Testis (tissue), 3 donors: ENCODE results near the gene RALGPS1. TPM values are rescaled to one million over a fixed set of nuclear protein-coding genes. Genes with fewer than 3 reads are reported as not detected.
A peak's percentile ranks its signal among the peaks of the same experiment; 100 is the strongest.

Experiments used
- DNase-seq: peaks from one replicate; pipeline ENCODE4 v3.0.0-alpha.2; 2019
- H3K27ac ChIP-seq, 2 donors: fragments of 200-600 bp; sonication (generic); one replicate each; pipeline ENCODE4 v1.5.1; 2019
- H3K27me3 ChIP-seq: fragments of 200-600 bp; sonication (generic); one replicate; pipeline ENCODE4 v1.5.1; 2019
- H3K36me3 ChIP-seq: fragments of 200-600 bp; sonication (generic); one replicate; pipeline ENCODE4 v1.5.1; 2017; ENCODE audit warnings: low read depth; ENCODE audit errors: missing control alignments
- H3K4me1 ChIP-seq: fragments of 200-600 bp; sonication (generic); one replicate; pipeline ENCODE4 v1.5.1; 2019
- H3K4me3 ChIP-seq, 2 donors: fragments of 200-600 bp; sonication (generic); one replicate each; pipeline ENCODE4 v1.5.1; 2017 to 2019
- H3K9me3 ChIP-seq: fragments of 200-600 bp; sonication (generic); one replicate; pipeline ENCODE4 v1.5.1; 2017
- POLR2A ChIP-seq: fragments of 450-650 bp; IDR thresholded peaks from one replicate; pipeline ENCODE4 v1.6.1; 2017; ENCODE audit warnings: antibody characterized with exemption, mild to moderate bottlenecking, moderate library complexity
- WGBS, 2 donors: methylation state at CpG; one replicate each; pipeline ENCODE4 v1.1.5; 2018; 5-methylcytosine and 5-hydroxymethylcytosine counted together
- intact Hi-C: fragments of 100-400 bp; cut with DNase I; formaldehyde crosslinking; loops from one replicate; pipeline ENCODE4 v1.15.1; 2023; ENCODE audit warnings: low total_unique reads
- polyA plus RNA-seq: library from polyadenylated mRNA; stranded (reverse); fragments of 350-450 nt; fragmentation: Illumina TruSeq; extraction: RNeasy Lipid Tissue Mini Kit (QIAGEN cat#74804); gene quantifications from one replicate; pipeline ENCODE4 v1.2.3, GENCODE V29; 2014; ENCODE audit warnings: low read depth, low replicate concordance; ENCODE audit not compliant: insufficient read depth
- total RNA-seq, 2 donors: library from RNA; depleted of rRNA; stranded (reverse); fragments of >200 nt; gene quantifications; one replicate each; pipeline ENCODE4 v1.2.3, GENCODE V29; 2016
- TF ChIP-seq, protein P1 (sequence below), 3 experiments: fragments of 450-650 bp in 2 of 3; fragments of 200-600 bp in 1 of 3; sonication (generic) in 1 of 3; IDR thresholded peaks; one replicate each; pipeline ENCODE4 v1.5.1; 2016 to 2019; ENCODE audit warnings: antibody characterized with exemption in 3 of 3, mild to moderate bottlenecking in 2 of 3, moderate library complexity in 1 of 3

Gene RALGPS1
- total and polyA plus RNA-seq, 3 donors from 2014 or later: 35.9 to 48.6 (median 36.9) TPM

DNA sequence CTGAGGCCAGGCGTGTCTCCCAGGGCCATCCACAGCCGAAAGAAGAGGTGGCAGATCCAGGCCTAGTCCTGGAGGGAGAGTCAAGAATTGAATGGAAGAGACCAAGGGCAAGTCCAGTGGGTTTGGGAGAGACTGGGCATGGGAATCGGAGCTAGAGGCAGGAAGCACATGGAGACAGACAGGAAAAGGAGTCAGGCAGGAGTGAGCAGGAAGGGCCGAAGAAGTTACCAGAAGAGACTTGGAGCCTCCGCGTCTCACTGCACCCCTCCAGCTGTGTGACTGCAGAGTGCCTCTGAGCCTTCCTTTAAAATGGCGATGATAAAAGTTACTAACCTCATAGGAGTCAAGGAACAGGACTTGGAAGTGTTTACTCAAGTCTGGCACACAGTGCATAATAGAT is 272.2 kb downstream of the RALGPS1 start:
- intact Hi-C loops: no loop called here
- peaks cover 18% of the 10 kb centered on the region for H3K4me1 ChIP-seq
- H3K9me3 ChIP-seq: no peaks in the 10 kb centered on the region
- 48 to 72% methylated on average over 7 of the region's 7 CpGs for WGBS, 2 donors
- TF ChIP-seq, protein P1, sequence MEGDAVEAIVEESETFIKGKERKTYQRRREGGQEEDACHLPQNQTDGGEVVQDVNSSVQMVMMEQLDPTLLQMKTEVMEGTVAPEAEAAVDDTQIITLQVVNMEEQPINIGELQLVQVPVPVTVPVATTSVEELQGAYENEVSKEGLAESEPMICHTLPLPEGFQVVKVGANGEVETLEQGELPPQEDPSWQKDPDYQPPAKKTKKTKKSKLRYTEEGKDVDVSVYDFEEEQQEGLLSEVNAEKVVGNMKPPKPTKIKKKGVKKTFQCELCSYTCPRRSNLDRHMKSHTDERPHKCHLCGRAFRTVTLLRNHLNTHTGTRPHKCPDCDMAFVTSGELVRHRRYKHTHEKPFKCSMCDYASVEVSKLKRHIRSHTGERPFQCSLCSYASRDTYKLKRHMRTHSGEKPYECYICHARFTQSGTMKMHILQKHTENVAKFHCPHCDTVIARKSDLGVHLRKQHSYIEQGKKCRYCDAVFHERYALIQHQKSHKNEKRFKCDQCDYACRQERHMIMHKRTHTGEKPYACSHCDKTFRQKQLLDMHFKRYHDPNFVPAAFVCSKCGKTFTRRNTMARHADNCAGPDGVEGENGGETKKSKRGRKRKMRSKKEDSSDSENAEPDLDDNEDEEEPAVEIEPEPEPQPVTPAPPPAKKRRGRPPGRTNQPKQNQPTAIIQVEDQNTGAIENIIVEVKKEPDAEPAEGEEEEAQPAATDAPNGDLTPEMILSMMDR (IDR thresholded peaks at IDR 0.05): no peak
- no peak for TF ChIP-seq POLR2A
- no peak for DNase-seq
- H3K4me3 ChIP-seq: no peak overlapping the region
- H3K27ac ChIP-seq: peak overlapping the region; percentile 51 to 83
- H3K36me3 ChIP-seq: no peaks in the 10 kb centered on the region
- H3K27me3 ChIP-seq: no peaks in the 10 kb centered on the region

DNA sequence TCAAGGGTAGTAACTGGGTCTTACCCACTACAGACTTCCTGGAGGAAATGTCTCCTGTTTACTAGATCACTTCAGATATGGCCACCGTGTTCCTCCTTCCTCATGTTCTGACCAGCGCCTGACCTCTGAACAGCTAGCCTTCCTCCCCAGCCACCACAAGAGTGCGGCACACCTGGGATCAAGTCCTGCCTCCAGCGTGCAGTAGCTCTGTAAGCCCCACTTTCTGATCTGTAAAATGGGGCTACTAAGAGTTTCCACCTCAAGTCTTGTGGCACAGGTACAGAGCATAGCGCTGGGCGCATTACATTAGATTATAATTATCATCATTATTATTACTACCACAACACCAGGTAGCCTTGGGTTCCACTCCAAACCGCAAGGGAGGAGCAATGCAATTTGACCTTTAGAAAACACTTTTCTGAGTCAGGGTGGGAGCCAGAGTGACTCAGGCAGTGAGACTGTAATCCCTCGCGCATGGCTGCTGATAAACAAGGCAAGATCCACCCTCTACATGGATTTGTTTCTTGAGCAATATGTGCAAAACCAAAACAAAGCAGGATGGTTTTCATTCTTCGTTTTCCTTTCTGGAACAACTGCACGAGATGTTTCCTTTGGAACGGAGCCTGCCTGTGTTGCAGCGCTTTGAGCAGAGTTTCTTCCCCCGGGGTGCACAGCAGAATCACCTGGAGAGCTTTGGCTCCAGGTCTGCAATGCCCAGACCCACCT is 272.8 kb downstream of the RALGPS1 start:
- H3K27me3 ChIP-seq: no peaks in the 10 kb centered on the region
- 48 to 58% methylated on average over 14 of the region's 14 CpGs for WGBS, 2 donors
- no peak overlapping the region for H3K4me3 ChIP-seq
- H3K27ac ChIP-seq: peak overlapping the region; percentile 51 to 83
- H3K36me3 ChIP-seq: no peaks in the 10 kb centered on the region
- peak; percentile 80 for DNase-seq
- intact Hi-C loops: no loop called here
- H3K4me1 ChIP-seq: peaks cover 18% of the 10 kb centered on the region
- TF ChIP-seq, protein P1 (IDR thresholded peaks at IDR 0.05): no peak
- TF ChIP-seq POLR2A: no peak
- no peaks in the 10 kb centered on the region for H3K9me3 ChIP-seq

DNA sequence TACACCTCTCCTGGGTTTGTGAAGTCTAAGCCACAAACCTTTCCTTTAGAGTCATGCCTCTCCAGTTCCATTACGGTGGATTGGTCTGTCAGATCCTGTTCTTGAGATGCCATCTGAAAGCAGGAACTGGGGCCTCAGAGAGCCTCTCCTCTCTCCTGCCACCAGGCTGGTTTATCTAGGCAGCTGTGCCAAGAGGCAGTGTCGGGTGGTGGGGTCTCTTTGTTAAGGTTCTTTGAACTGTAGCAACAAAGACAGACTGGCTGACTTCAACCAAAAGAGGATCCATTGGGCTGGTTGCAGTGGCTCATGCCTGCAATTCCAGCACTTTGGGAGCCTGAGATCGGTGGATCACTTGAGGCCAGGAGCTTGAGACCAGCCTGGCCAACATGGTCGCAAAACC is 273.8 kb downstream of the RALGPS1 start:
- no peaks in the 10 kb centered on the region for H3K9me3 ChIP-seq
- no peak overlapping the region for H3K27ac ChIP-seq
- H3K36me3 ChIP-seq: no peaks in the 10 kb centered on the region
- TF ChIP-seq, protein P1 (IDR thresholded peaks at IDR 0.05): no peak
- no peak for TF ChIP-seq POLR2A
- whole genome bisulfite sequencing, 2 donors: 93 to 100% methylated on average over 4 of the region's 4 CpGs
- no peak overlapping the region for H3K4me3 ChIP-seq
- DNase-seq: no peak
- peaks cover 18% of the 10 kb centered on the region for H3K4me1 ChIP-seq
- H3K27me3 ChIP-seq: no peaks in the 10 kb centered on the region
- intact Hi-C loops: no loop called here

DNA sequence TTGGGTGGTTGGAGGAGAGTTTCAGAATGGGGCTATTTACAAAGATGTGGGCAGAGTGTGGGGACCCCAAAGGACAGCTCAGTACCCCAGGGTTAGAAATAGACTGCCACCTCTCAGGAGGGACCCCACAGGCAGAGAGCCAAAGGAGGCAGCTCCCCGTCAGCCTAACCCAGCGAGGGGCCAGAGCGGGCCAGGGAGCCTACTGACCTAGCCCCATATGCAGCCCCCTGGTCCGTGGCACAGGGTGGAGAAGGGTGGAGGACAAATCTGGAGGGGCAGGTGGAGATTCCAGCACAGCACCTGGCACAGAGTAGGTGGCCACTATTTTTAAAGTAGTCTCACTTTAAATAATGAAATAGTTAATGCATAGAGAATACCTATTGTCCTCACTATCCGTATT is 275.0 kb downstream of the RALGPS1 start:
- WGBS, 2 donors: 76 to 78% methylated on average over 5 of the region's 5 CpGs
- Histone ChIP-seq H3K36me3 (no peaks in the 10 kb centered on the region), H3K27me3 (no peaks in the 10 kb centered on the region), H3K4me3 (no peak overlapping the region), H3K27ac (no peak overlapping the region), H3K4me1 (peaks cover 18% of the 10 kb centered on the region), H3K9me3 (no peaks in the 10 kb centered on the region)
- intact Hi-C loops: no loop called here
- no peak for DNase-seq
- TF ChIP-seq, protein P1 (IDR thresholded peaks at IDR 0.05): no peak
- TF ChIP-seq POLR2A: no peak

DNA sequence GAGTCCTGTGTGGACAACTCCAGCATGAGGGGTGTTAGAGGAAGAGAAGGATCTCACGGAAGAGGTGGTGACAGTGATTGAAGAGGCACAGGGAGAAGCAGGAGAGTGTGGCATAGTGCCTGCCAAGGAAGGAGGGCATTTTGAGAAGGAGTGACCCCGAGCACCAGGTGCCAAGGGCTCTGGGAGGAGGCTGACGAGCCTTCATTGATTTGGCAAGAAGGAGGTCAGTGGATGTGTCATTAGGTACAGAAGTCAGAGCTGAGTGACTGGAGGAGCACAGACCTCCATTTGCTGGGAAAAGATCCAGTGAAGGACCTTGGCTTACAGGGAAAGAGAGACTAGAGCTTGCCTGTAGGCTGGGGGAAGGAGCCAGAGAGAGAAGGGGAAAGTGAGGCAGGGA is 278.2 kb downstream of the RALGPS1 start:
- no peak overlapping the region for H3K27ac ChIP-seq
- no peaks in the 10 kb centered on the region for H3K27me3 ChIP-seq
- TF ChIP-seq POLR2A: no peak
- TF ChIP-seq, protein P1 (IDR thresholded peaks at IDR 0.05): no peak
- H3K36me3 ChIP-seq: no peaks in the 10 kb centered on the region
- DNase-seq: no peak
- H3K9me3 ChIP-seq: no peaks in the 10 kb centered on the region
- intact Hi-C loops: no loop called here
- WGBS, 2 donors: 93% methylated on average over 3 of the region's 3 CpGs
- H3K4me3 ChIP-seq: no peak overlapping the region
- peaks cover 3% of the 10 kb centered on the region for H3K4me1 ChIP-seq
